AG04449 (cell line): Measurements from ENCODE around the gene XRN1.

ENCODE experiments used
- CTCF ChIA-PET: fragments of 350-600 bp; formaldehyde crosslinking; extraction: SDS; loops from one replicate; lab custom pipeline; 2021; ENCODE audit warnings: antibody characterized with exemption; lab: Yijun Ruan, JAX
- POLR2A ChIA-PET: fragments of 400-600, 350-600 bp; formaldehyde crosslinking; extraction: SDS; loops from one replicate; lab custom pipeline; 2020; ENCODE audit warnings: antibody characterized with exemption, inconsistent platforms; lab: Yijun Ruan, JAX
- DNase-seq: peaks from one replicate; pipeline ENCODE4 v3.0.0-alpha.2; 2010; ENCODE audit warnings: low read depth, low spot score
- H3K4me3 ChIP-seq: 2 replicates; pipeline ENCODE4 v1.5.1; 2011; ENCODE audit warnings: low read depth, mild to moderate bottlenecking, control low read depth, low read length
- TF ChIP-seq, protein P1 (sequence below): IDR thresholded peaks from one replicate; pipeline ENCODE4 v1.5.1; 2011; ENCODE audit warnings: mild to moderate bottlenecking, moderate library complexity, low read length, control low read depth, inconsistent platforms; ENCODE audit not compliant: insufficient read depth; ENCODE audit errors: missing control alignments

The XRN1 gene

DNA sequence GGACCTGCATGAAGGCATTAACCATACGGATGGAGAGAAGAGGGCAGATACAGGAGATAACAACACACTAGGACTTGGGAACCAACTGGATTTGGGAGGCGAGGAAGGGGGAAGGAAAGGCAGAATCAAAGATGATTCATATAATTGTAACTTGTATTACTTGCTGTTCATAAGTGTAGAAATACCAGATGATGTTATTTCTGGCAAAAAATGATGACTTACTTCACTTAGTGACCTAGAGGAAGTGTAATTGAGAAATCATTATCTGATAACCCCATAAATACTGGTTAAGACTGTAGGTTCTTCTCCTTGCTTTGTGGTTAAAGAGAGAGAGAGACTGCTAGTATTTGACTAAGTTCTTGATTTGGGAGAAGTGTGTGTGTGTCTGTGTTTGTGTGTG, 172.0 kb downstream of the XRN1 start:
- no peak overlapping the region for H3K4me3 ChIP-seq
- CTCF ChIA-PET, result interaction anchor here (8.5 to 8.7 kb wide), 2 partner anchors 95 to 151 kb away, joined by 98 to 110 read pairs; no protein-coding TSS in a partner anchor
- POLR2A ChIA-PET, result no interaction called here
- TF ChIP-seq, protein P1, sequence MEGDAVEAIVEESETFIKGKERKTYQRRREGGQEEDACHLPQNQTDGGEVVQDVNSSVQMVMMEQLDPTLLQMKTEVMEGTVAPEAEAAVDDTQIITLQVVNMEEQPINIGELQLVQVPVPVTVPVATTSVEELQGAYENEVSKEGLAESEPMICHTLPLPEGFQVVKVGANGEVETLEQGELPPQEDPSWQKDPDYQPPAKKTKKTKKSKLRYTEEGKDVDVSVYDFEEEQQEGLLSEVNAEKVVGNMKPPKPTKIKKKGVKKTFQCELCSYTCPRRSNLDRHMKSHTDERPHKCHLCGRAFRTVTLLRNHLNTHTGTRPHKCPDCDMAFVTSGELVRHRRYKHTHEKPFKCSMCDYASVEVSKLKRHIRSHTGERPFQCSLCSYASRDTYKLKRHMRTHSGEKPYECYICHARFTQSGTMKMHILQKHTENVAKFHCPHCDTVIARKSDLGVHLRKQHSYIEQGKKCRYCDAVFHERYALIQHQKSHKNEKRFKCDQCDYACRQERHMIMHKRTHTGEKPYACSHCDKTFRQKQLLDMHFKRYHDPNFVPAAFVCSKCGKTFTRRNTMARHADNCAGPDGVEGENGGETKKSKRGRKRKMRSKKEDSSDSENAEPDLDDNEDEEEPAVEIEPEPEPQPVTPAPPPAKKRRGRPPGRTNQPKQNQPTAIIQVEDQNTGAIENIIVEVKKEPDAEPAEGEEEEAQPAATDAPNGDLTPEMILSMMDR, result no peak
- peak; percentile 93 for DNase-seq

DNA sequence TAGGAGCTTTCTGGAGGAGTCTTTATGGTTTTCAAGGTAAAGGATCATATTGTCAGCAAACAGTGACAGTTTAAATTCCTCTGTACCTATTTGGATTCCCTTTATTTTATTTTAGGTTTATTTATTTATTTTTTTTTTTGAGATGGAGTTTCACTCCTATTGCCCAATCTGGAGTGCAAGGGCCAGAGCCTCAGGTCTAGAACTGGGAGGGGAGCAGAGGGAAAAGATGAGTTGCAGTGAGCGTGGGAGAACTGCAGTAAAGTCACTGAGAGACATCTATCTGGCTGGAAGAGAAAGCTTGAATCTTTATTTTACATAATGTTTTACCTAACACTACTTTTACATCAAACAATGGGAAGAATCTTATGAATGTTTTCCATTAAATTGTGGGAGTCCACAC, 172.9 kb downstream of the XRN1 start:
- no peak overlapping the region for H3K4me3 ChIP-seq
- no peak for DNase-seq
- CTCF ChIA-PET, result interaction anchor here (1.1 kb wide), 1 partner anchor 149 kb away, joined by 3 read pairs; no protein-coding TSS in a partner anchor
- TF ChIP-seq, protein P1, result no peak
- POLR2A ChIA-PET, result no interaction called here

DNA sequence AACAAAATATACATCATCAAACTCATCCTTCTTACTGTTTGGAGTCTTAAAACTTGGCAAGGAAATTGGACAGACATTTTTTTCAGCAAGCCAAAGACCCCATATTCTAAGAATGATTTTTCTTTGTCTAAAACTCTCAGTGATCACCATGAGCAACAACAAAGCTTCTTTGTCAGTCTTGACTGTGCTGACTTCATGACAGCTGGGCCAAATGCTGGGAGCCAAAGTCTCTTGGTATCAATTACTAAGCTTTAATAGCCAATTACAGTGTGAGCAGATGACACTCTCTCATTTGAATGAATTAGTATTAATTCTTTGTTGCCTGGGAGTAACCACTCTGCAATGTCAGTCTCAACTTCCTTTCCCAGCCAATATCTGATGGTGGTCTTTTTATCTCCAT, 174.3 kb downstream of the XRN1 start:
- ChIA-PET POLR2A (no interaction called here), CTCF (interaction anchor here (1.2 to 1.3 kb wide), 2 partner anchors 7 to 148 kb away, joined by 3 read pairs; no protein-coding TSS in a partner anchor)
- no peak for DNase-seq
- TF ChIP-seq, protein P1, result no peak
- H3K4me3 ChIP-seq, result no peak overlapping the region

DNA sequence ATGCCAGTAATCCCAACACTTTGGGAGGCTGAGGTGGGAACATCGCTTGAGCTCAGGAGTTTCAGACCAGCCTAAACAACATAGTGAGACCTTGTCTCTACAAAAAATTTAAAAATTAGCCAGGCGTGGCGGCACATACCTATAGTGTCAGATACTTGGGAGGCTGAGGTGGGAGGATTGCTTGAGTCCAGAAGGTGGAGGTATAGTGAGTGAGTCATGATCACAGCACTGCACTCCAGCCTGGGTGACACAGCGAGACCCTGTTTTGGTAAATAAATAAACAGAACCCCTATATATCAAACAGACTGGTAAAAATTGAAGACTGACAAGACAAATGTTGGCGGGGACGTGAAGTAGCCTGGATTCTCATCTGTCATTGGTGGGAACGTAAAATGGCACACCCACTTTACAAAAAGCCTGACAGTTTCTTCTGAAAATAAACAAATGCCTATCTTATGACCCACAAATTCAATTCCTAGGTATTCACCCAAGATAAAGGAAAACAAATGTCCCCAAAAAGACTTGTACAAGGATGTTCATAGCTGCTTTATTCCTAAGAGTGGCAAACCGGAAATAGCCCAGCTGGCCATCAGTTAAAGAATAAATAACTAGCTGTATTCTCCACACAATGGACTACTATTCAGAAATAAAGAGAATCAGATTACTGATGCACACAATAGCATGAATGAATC, 175.5 kb downstream of the XRN1 start:
- TF ChIP-seq, protein P1, result no peak
- no peak overlapping the region for H3K4me3 ChIP-seq
- DNase-seq, result no peak
- POLR2A ChIA-PET, result no interaction called here
- CTCF ChIA-PET, result interaction anchor here (1.3 kb wide), 1 partner anchor 8 kb away, joined by 3 read pairs; no protein-coding TSS in a partner anchor

DNA sequence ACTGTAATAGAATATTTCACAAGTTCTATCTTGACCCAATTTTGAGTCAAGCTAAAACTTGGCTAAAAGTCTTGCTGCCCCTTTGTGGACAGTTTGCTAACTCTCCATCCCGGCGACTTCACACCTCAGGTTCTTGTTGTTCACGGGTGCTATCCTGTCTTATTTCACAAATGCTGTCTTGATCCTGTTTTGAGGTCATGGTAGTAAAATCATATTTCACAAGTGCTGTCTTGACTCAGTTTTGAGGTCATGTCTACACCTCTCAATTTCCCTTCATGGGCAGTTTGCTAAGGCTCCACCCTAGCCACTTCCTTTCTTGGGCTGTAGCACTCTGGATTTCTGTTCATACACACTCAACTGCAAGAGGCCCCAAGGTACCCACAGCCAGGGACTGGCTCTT, 177.4 kb downstream of the XRN1 start:
- POLR2A ChIA-PET, result no interaction called here
- no peak overlapping the region for H3K4me3 ChIP-seq
- TF ChIP-seq, protein P1, result no peak
- DNase-seq, result no peak
- CTCF ChIA-PET, result interaction anchor here (3.3 to 3.5 kb wide), 2 partner anchors 9 to 145 kb away, joined by 12 to 13 read pairs; no protein-coding TSS in a partner anchor

GRCh38 chr3:142269767-142270166, 178.1 kb downstream of the XRN1 start:
- H3K4me3 ChIP-seq, result no peak overlapping the region
- CTCF ChIA-PET, result interaction anchor here (3.3 to 3.5 kb wide), 2 partner anchors 9 to 145 kb away, joined by 12 to 13 read pairs; no protein-coding TSS in a partner anchor
- TF ChIP-seq, protein P1, result no peak
- no peak for DNase-seq
- POLR2A ChIA-PET, result no interaction called here
